Liver (tissue), 9 donors: Measurements from ENCODE around the gene CDC37. TPM values are rescaled to one million over a fixed set of nuclear protein-coding genes. Genes with fewer than 3 reads are reported as not detected.
A peak's percentile ranks its signal among the peaks of the same experiment; 100 is the strongest.

Experiments
- DNase-seq: peaks from one replicate; pipeline ENCODE4 v3.0.0-alpha.2; 2017; ENCODE audit warnings: low spot score
- H3K27ac ChIP-seq, 2 donors: one replicate each; pipeline ENCODE4 v1.7.0; 2013; ENCODE audit warnings: inconsistent platforms in 2 of 2, low read length in 2 of 2, control low read depth in 1 of 2, low read depth in 1 of 2, mild to moderate bottlenecking in 1 of 2
- H3K27me3 ChIP-seq, 4 donors: one replicate each; pipeline versions ENCODE4 v1.6.1 to v1.7.0; 2013; ENCODE audit warnings: low read length in 3 of 4, inconsistent platforms in 1 of 4, mild to moderate bottlenecking in 1 of 4, moderate library complexity in 1 of 4; ENCODE audit not compliant: control insufficient read depth in 4 of 4, insufficient read depth in 4 of 4
- H3K36me3 ChIP-seq, 4 donors: one replicate each; pipeline versions ENCODE4 v1.6.1 to v1.7.0; 2013; ENCODE audit warnings: low read length in 3 of 4, mild to moderate bottlenecking in 3 of 4, low read depth in 1 of 4, moderate library complexity in 1 of 4; ENCODE audit not compliant: control insufficient read depth in 4 of 4, insufficient read depth in 3 of 4
- H3K4me1 ChIP-seq, 4 donors: one replicate each; pipeline versions ENCODE4 v1.6.1 to v1.7.0; 2013; ENCODE audit warnings: low read length in 3 of 4, mild to moderate bottlenecking in 3 of 4, moderate library complexity in 1 of 4; ENCODE audit not compliant: control insufficient read depth in 4 of 4, insufficient read depth in 4 of 4
- H3K4me3 ChIP-seq, 3 donors: one replicate each; pipeline versions ENCODE4 v1.6.1 to v1.7.0; 2013; ENCODE audit warnings: low read length in 3 of 3, control low read depth in 1 of 3, low read depth in 1 of 3, mild to moderate bottlenecking in 1 of 3
- H3K9ac ChIP-seq, 2 donors: one replicate each; pipeline ENCODE4 v1.7.0; 2013; ENCODE audit warnings: low read length in 2 of 2, mild to moderate bottlenecking in 2 of 2, moderate library complexity in 2 of 2, control low read depth in 1 of 2, low read depth in 1 of 2
- H3K9me3 ChIP-seq, 4 donors: one replicate each; pipeline versions ENCODE4 v1.6.1 to v1.7.0; 2013; ENCODE audit warnings: low read length in 3 of 4; ENCODE audit not compliant: control insufficient read depth in 4 of 4
- EGR1 ChIP-seq, 2 donors: IDR thresholded peaks; 2 replicates each; pipeline ENCODE4 v1.6.1; 2016 to 2018; ENCODE audit warnings: antibody characterized with exemption in 2 of 2, low read depth in 2 of 2
- FOXA1 ChIP-seq: IDR thresholded peaks from 2 replicates; pipeline ENCODE4 v1.6.1; 2016; ENCODE audit warnings: antibody characterized with exemption
- FOXA2 ChIP-seq: IDR thresholded peaks from 2 replicates; pipeline ENCODE4 v1.6.1; 2016; ENCODE audit warnings: antibody characterized with exemption
- GABPA ChIP-seq, 2 donors: IDR thresholded peaks in 1 of 2; conservative IDR thresholded peaks in 1 of 2; 2 replicates each; pipeline ENCODE4 v1.6.1; 2016; ENCODE audit warnings: antibody characterized with exemption in 2 of 2, mild to moderate bottlenecking in 1 of 2, moderate library complexity in 1 of 2
- HNF4A ChIP-seq, 2 donors: conservative IDR thresholded peaks; 2 replicates each; pipeline ENCODE4 v1.6.1; 2016; ENCODE audit warnings: antibody characterized with exemption in 2 of 2, mild to moderate bottlenecking in 2 of 2
- JUND ChIP-seq, 2 donors: IDR thresholded peaks; 2 replicates each; pipeline ENCODE4 v1.6.1; 2016; ENCODE audit warnings: antibody characterized with exemption in 2 of 2
- NR2F2 ChIP-seq: IDR thresholded peaks from 2 replicates; pipeline ENCODE4 v1.6.1; 2016; ENCODE audit warnings: antibody characterized with exemption
- RAD21 ChIP-seq, 2 donors: IDR thresholded peaks; 2 replicates each; pipeline ENCODE4 v1.6.1; 2016; ENCODE audit warnings: antibody characterized with exemption in 2 of 2, mild to moderate bottlenecking in 2 of 2
- RXRA ChIP-seq, 2 donors: IDR thresholded peaks; 2 replicates each; pipeline ENCODE4 v1.6.1; 2017 to 2018; ENCODE audit warnings: antibody characterized with exemption in 2 of 2, mild to moderate bottlenecking in 1 of 2
- SP1 ChIP-seq: IDR thresholded peaks from 2 replicates; pipeline ENCODE4 v1.6.1; 2018; ENCODE audit warnings: antibody characterized with exemption, mild to moderate bottlenecking
- TAF1 ChIP-seq: conservative IDR thresholded peaks from 2 replicates; pipeline ENCODE4 v1.6.1; 2016; ENCODE audit warnings: antibody characterized with exemption, mild to moderate bottlenecking
- YY1 ChIP-seq: IDR thresholded peaks from 2 replicates; pipeline ENCODE4 v1.6.1; 2016; ENCODE audit warnings: antibody characterized with exemption, mild to moderate bottlenecking
- WGBS: extraction: QIAGEN DNeasy Blood & Tissue Kit; methylation state at CpG from one replicate; pipeline ENCODE4 v1.1.7; 2013; 5-methylcytosine and 5-hydroxymethylcytosine counted together
- polyA plus RNA-seq, 2 donors: library from polyadenylated mRNA; stranded (reverse) in 1 of 2; unstranded in 1 of 2; fragments of 200-250 nt in 1 of 2; fragments of >200 nt in 1 of 2; fragmentation: Nextera tagmentation in 1 of 2; extraction: Ambion mirVana in 1 of 2; gene quantifications; one replicate each; pipeline versions ENCODE4 v1.2.1 to v1.2.3, GENCODE V29; 2013 to 2015
- total RNA-seq, 2 donors: library from RNA; depleted of rRNA; stranded (reverse); fragments of >200 nt; gene quantifications; one replicate each; pipeline ENCODE4 v1.2.3, GENCODE V29; 2014
- TF ChIP-seq, protein P1 (sequence below): IDR thresholded peaks from 2 replicates; pipeline ENCODE4 v1.6.1; 2016; ENCODE audit warnings: antibody characterized with exemption
- TF ChIP-seq, protein P2 (sequence below): fragments of 150-350 bp; IDR thresholded peaks from 2 replicates; pipeline ENCODE4 v1.5.1; 2017; ENCODE audit warnings: improper control_type of control experiment, low read depth, low read length; ENCODE audit not compliant: missing input control
- TF ChIP-seq, protein P3 (sequence below): IDR thresholded peaks from 2 replicates; pipeline ENCODE4 v1.6.1; 2016; ENCODE audit warnings: antibody characterized with exemption, mild to moderate bottlenecking
- TF ChIP-seq, protein P4 (sequence below): IDR thresholded peaks from 2 replicates; pipeline ENCODE4 v1.6.1; 2016; ENCODE audit warnings: antibody characterized with exemption
- donor health status: healthy.
- donor health status: healthy.
- donor health status: healthy.
- donor health status: healthy.
- donor health status: healthy.

Gene CDC37
- total and polyA plus RNA-seq, 4 donors, result 46.0 to 69.9 (median 56.8) TPM

DNA sequence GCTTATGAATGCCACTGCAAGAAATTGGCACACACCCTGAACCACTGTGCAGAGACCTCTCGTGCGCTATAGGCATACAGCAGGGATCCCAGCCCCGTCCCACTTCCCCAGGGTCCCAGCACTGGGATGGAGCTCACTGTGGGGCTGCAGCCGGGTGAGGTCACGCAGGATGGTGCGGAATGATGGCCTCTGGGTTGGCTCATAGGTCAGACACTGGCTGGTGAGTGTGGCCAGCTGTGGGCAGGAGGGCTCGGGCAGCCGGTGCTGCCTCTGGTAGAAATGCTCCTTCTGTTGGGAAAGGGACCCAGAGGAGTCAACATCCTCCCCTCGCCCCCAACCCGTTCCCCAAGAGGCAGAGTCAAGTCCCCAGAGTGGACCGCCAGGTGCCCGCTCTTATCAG is 46.9 kb downstream of the CDC37 start (continued):
- TF ChIP-seq SP1, result no peak
- TF ChIP-seq JUND (IDR thresholded peaks at IDR 0.05), result no peak
- no peak for TF ChIP-seq NR2F2
- TF ChIP-seq YY1, result no peak
- no peak for TF ChIP-seq HNF4A (conservative IDR thresholded peaks at IDR 0.05)

DNA sequence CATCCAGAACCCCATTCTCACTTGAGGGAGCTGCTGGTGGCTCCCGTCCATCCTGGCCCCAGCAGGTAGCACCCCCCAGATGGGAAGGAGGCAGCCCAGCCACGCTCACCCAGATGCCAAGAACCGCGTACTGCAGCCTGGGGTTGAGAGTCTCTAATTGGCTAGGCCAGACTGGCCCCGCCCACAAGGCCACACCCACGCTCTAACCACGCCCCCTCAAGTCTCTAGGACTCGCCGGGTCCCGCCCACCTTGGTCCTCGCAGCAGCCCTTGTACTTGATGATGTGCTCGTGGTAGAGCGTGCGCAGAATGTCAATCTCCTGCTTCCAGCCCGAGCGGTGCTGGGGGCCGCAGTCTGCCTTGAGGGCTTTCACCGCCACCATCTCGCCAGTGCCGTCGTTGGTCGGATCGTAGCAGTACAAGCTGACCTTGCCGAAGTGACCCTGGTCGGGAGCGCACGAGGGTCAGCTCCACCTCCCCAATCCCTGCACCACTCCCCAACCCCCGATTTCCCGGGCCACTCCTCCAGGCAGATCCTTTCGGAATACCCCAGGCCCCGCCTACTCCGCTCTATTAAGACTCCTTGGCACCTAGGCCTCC is 49.5 kb downstream of the CDC37 start:
- 78% methylated on average over 32 of the region's 32 CpGs for WGBS
- no peak overlapping the region for H3K9ac ChIP-seq
- peak overlapping the region in 1 of 3 donors; percentile 8 for H3K4me3 ChIP-seq
- H3K36me3 ChIP-seq, result peaks cover 9 to 39% (median 20%) of the 10 kb centered on the region in 4 donors
- peak; percentile 61 for DNase-seq
- peaks cover 4 to 19% (median 12%) of the 10 kb centered on the region in 4 donors for H3K4me1 ChIP-seq
- H3K27me3 ChIP-seq, result no peaks in the 10 kb centered on the region
- no peaks in the 10 kb centered on the region for H3K9me3 ChIP-seq
- peak overlapping the region; percentile 93 to 94 for H3K27ac ChIP-seq
- no peak for TF ChIP-seq HNF4A (conservative IDR thresholded peaks at IDR 0.05)
- TF ChIP-seq FOXA1, result no peak
- no peak for TF ChIP-seq FOXA2
- TF ChIP-seq TAF1, result no peak
- TF ChIP-seq, protein P1, sequence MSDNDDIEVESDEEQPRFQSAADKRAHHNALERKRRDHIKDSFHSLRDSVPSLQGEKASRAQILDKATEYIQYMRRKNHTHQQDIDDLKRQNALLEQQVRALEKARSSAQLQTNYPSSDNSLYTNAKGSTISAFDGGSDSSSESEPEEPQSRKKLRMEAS, result no peak
- TF ChIP-seq NR2F2, result no peak
- TF ChIP-seq JUND (IDR thresholded peaks at IDR 0.05), result no peak
- TF ChIP-seq, protein P2, sequence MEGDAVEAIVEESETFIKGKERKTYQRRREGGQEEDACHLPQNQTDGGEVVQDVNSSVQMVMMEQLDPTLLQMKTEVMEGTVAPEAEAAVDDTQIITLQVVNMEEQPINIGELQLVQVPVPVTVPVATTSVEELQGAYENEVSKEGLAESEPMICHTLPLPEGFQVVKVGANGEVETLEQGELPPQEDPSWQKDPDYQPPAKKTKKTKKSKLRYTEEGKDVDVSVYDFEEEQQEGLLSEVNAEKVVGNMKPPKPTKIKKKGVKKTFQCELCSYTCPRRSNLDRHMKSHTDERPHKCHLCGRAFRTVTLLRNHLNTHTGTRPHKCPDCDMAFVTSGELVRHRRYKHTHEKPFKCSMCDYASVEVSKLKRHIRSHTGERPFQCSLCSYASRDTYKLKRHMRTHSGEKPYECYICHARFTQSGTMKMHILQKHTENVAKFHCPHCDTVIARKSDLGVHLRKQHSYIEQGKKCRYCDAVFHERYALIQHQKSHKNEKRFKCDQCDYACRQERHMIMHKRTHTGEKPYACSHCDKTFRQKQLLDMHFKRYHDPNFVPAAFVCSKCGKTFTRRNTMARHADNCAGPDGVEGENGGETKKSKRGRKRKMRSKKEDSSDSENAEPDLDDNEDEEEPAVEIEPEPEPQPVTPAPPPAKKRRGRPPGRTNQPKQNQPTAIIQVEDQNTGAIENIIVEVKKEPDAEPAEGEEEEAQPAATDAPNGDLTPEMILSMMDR, result no peak
- no peak for TF ChIP-seq GABPA (IDR thresholded peaks at IDR 0.05 in 1 of 2, conservative IDR thresholded peaks at IDR 0.05 in 1 of 2)
- no peak for TF ChIP-seq SP1
- no peak for TF ChIP-seq YY1

DNA sequence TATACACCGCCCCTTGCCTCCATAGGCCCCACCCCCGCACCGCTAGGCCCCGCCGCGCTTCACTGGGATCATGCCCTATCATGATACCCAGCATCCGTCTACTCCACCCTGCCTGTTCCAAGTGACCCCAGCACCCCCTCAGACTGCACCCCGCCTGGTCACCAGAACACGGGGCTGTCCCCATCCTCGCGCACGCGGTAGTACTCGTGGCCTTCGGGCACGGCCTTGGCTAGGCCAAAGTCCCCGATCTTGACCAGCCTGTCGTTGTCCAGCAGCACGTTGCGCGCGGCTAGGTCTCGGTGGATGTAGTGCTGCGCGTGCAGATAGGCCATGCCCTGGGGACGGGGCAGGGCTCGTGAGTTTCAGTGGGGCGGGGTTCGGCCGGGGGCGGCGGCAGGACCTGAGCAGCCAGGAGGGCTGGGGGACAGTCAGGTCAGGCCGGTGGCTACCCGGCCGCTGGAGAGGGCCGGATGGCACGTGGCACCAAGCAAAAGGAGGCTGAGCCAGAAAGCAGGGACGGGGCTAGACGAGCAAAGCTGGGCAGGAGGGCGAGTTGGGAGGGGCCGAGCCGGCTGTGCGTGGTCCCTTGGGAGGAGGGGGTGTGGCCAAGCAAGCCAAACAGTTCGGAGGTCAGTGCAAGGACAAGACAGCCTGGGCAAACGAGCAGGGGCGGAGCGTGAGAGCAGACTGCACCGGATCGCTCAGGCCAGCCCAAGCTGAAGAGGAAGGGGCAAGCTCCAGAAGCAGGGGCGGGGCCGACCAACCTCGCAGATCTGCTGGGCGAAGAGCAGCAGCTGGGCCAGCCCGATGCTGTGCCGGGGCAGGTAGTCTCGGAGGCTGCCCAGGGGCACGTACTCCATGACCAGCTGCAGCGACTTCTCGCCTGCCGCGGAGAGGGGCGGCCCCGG is 50.3 kb downstream of the CDC37 start:
- 36% methylated on average over 63 of the region's 63 CpGs for whole genome bisulfite sequencing
- Histone ChIP-seq H3K27me3 (no peaks in the 10 kb centered on the region), H3K4me1 (peaks cover 4 to 19% (median 12%) of the 10 kb centered on the region in 4 donors), H3K4me3 (peak overlapping the region in 2 of 3 donors; percentile 8 to 13), H3K27ac (peak overlapping the region; percentile 93 to 94), H3K9ac (no peak overlapping the region), H3K36me3 (peaks cover 9 to 36% (median 18%) of the 10 kb centered on the region in 4 donors), H3K9me3 (no peaks in the 10 kb centered on the region)
- DNase-seq, result peak; percentile 68
- TF ChIP-seq HNF4A (conservative IDR thresholded peaks at IDR 0.05) (peak; percentile 73 to 83), FOXA1 (no peak), JUND (IDR thresholded peaks at IDR 0.05) (peak; percentile 54 to 55), YY1 (peak; percentile 69), NR2F2 (peak; percentile 44), FOXA2 (no peak), EGR1 (IDR thresholded peaks at IDR 0.05; ENCODE audit: low read depth in 2 of 2) (no peak), RAD21 (IDR thresholded peaks at IDR 0.05) (peak in 1 of 2 donors; percentile 42), TAF1 (no peak), GABPA (IDR thresholded peaks at IDR 0.05 in 1 of 2, conservative IDR thresholded peaks at IDR 0.05 in 1 of 2) (no peak), RXRA (IDR thresholded peaks at IDR 0.05) (peak; percentile 77 to 85)
- TF ChIP-seq, protein P3, sequence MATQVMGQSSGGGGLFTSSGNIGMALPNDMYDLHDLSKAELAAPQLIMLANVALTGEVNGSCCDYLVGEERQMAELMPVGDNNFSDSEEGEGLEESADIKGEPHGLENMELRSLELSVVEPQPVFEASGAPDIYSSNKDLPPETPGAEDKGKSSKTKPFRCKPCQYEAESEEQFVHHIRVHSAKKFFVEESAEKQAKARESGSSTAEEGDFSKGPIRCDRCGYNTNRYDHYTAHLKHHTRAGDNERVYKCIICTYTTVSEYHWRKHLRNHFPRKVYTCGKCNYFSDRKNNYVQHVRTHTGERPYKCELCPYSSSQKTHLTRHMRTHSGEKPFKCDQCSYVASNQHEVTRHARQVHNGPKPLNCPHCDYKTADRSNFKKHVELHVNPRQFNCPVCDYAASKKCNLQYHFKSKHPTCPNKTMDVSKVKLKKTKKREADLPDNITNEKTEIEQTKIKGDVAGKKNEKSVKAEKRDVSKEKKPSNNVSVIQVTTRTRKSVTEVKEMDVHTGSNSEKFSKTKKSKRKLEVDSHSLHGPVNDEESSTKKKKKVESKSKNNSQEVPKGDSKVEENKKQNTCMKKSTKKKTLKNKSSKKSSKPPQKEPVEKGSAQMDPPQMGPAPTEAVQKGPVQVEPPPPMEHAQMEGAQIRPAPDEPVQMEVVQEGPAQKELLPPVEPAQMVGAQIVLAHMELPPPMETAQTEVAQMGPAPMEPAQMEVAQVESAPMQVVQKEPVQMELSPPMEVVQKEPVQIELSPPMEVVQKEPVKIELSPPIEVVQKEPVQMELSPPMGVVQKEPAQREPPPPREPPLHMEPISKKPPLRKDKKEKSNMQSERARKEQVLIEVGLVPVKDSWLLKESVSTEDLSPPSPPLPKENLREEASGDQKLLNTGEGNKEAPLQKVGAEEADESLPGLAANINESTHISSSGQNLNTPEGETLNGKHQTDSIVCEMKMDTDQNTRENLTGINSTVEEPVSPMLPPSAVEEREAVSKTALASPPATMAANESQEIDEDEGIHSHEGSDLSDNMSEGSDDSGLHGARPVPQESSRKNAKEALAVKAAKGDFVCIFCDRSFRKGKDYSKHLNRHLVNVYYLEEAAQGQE, result peak; percentile 80
- TF ChIP-seq, protein P1, result peak; percentile 70
- TF ChIP-seq, protein P2, result no peak
- TF ChIP-seq, protein P4, sequence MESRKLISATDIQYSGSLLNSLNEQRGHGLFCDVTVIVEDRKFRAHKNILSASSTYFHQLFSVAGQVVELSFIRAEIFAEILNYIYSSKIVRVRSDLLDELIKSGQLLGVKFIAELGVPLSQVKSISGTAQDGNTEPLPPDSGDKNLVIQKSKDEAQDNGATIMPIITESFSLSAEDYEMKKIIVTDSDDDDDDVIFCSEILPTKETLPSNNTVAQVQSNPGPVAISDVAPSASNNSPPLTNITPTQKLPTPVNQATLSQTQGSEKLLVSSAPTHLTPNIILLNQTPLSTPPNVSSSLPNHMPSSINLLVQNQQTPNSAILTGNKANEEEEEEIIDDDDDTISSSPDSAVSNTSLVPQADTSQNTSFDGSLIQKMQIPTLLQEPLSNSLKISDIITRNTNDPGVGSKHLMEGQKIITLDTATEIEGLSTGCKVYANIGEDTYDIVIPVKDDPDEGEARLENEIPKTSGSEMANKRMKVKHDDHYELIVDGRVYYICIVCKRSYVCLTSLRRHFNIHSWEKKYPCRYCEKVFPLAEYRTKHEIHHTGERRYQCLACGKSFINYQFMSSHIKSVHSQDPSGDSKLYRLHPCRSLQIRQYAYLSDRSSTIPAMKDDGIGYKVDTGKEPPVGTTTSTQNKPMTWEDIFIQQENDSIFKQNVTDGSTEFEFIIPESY, result no peak
